GM10266 (cell line): ENCODE measurements around the gene NBEAL2.

Experiments
- DNase-seq: peaks from one replicate; pipeline ENCODE4 v3.0.0; 2012; ENCODE audit errors: extremely low spot score
- CTCF ChIP-seq: IDR thresholded peaks from 2 replicates; pipeline ENCODE4 v1.5.1; 2012; ENCODE audit warnings: mild to moderate bottlenecking, low read depth; ENCODE audit not compliant: control insufficient read depth, insufficient read depth; ENCODE audit errors: missing control alignments

NBEAL2 gene

GRCh38 chr3:47003056-47003410 lies 23.6 kb downstream of the NBEAL2 start:
- TF ChIP-seq CTCF: no peak
- no peak for DNase-seq

GRCh38 chr3:47003461-47004368 lies 24.2 kb downstream of the NBEAL2 start:
- no peak for DNase-seq

GRCh38 chr3:47004369-47005211 lies 25.1 kb downstream of the NBEAL2 start:
- no peak for TF ChIP-seq CTCF
- no peak for DNase-seq

More at GRCh38 chr3:47003461-47004368, 24.2 kb downstream of the NBEAL2 start:
- no peak for TF ChIP-seq CTCF

GRCh38 chr3:47005212-47006144 lies 26.0 kb downstream of the NBEAL2 start:
- no peak for DNase-seq

GRCh38 chr3:47006145-47006651 lies 26.7 kb downstream of the NBEAL2 start:
- TF ChIP-seq CTCF: no peak
- DNase-seq: no peak

More at GRCh38 chr3:47005212-47006144, 26.0 kb downstream of the NBEAL2 start:
- TF ChIP-seq CTCF: no peak

- no peak for TF ChIP-seq CTCF
- no peak for DNase-seq
Observed at GRCh38 chr3:47007001-47007400, 27.5 kb downstream of the NBEAL2 start.
